ENCODE data around the gene INO80E. TPM values are rescaled to one million over a fixed set of nuclear protein-coding genes. Genes with fewer than 3 reads are reported as not detected.

Gene INO80E
- total RNA-seq, 1 experiment from 2014 or later, result 89.8 TPM

- intact Hi-C loops (cut with micrococcal nuclease), result no loop called here
- TF ChIP-seq SIN3A (IDR thresholded peaks at IDR 0.05; ENCODE audit: low read depth) (no peak), JUND (IDR thresholded peaks at IDR 0.05) (no peak), EZH2phosphoT487 (IDR thresholded peaks at IDR 0.05; ENCODE audit: borderline replicate concordance) (no peak), EGR1 (IDR thresholded peaks at IDR 0.05; ENCODE audit: low read depth) (no peak), POLR2A (IDR thresholded peaks at IDR 0.05; ENCODE audit: borderline replicate concordance, extremely low read depth, insufficient read depth, insufficient read length) (no peak), FOSL1 (IDR thresholded peaks at IDR 0.05; ENCODE audit: low read depth) (no peak), TCF7L2 (IDR thresholded peaks at IDR 0.05; ENCODE audit: borderline replicate concordance, extremely low read depth, insufficient read depth, insufficient read length) (no peak), CEBPB (IDR thresholded peaks at IDR 0.05; ENCODE audit: low read depth) (no peak), ZFX (IDR thresholded peaks at IDR 0.05) (no peak), RAD21 (IDR thresholded peaks at IDR 0.05; ENCODE audit: low read depth) (no peak), ZBTB33 (IDR thresholded peaks at IDR 0.05; ENCODE audit: extremely low read depth, insufficient replicate concordance, low read length) (no peak), SRF (IDR thresholded peaks at IDR 0.05; ENCODE audit: low read depth) (no peak), SP1 (IDR thresholded peaks at IDR 0.05; ENCODE audit: low read depth) (no peak)
- H3K9ac ChIP-seq (ENCODE audit: low read length), result no peak overlapping the region
- no peak overlapping the region for H3K4me2 ChIP-seq (ENCODE audit: low read length)
- H3K9me3 ChIP-seq (ENCODE audit: control insufficient read depth in 1 of 2, insufficient read depth in 1 of 2, low read depth in 1 of 2, low read length in 2 of 2), result no peaks in the 10 kb centered on the region
- H3K27ac ChIP-seq (ENCODE audit: low read depth, low read length), result no peak overlapping the region
- no TSS peak for BruUV-seq (replicated peaks)
- POLR2A ChIA-PET, result no interaction called here
- no peaks in the 10 kb centered on the region for H4K20me1 ChIP-seq (ENCODE audit: insufficient read depth)
- H3K4me3 ChIP-seq (replicated peaks in 1 of 2; ENCODE audit: low read depth in 1 of 2, low read length in 2 of 2), result no peak overlapping the region
- no peaks in the 10 kb centered on the region for H3K27me3 ChIP-seq (ENCODE audit: insufficient read depth, low read length)
- ATAC-seq, result no peak
- no peak for DNase-seq (ENCODE audit: low read depth, low spot score)
- H3K79me2 ChIP-seq (ENCODE audit: insufficient read depth, low read length), result no peaks in the 10 kb centered on the region
- H3K9me2 ChIP-seq (ENCODE audit: insufficient read depth), result no peaks in the 10 kb centered on the region
- no peak overlapping the region for H2AFZ ChIP-seq (ENCODE audit: low read depth, low read length, poor library complexity, severe bottlenecking)
- H3K4me1 ChIP-seq (ENCODE audit: control insufficient read depth in 1 of 2, insufficient read depth in 2 of 2, low read length in 2 of 2), result no peaks in the 10 kb centered on the region
- RAD21 ChIA-PET (ENCODE audit: low non-redundant PET in 1 of 2, low total read pairs in 2 of 2, uncharacterized antibody in 2 of 2, unreplicated experiment in 2 of 2), result no interaction called here
- H3K36me3 ChIP-seq (ENCODE audit: control insufficient read depth in 1 of 2, insufficient read depth in 2 of 2, low read length in 2 of 2), result peaks cover 0 to 5% of the 10 kb centered on the region in 2 experiments; a peak in 3 of 4 replicates
- CTCF ChIA-PET, result interaction anchor here (0.5 kb wide), 1 partner anchor 44 kb away, joined by 3 read pairs; no protein-coding TSS in a partner anchor
These were observed 6.7 kb downstream of the INO80E start for GRCh38 chr16:30002614-30003346.

Data from HCT116 (cell line).